K562 (cell line): Measurements from ENCODE around the gene SPINK5. TPM values are rescaled to one million over a fixed set of nuclear protein-coding genes. Genes with fewer than 3 reads are reported as not detected.

ENCODE experiments used
- ATAC-seq: fragments of 200-7000 bp; cut with Tn5 transposase; 3 replicates; pipeline ENCODE4 v1.9.1; 2020; ENCODE audit warnings: moderate library complexity
- BruUV-seq: library from RNA; stranded (reverse); fragments of 400-500 nt; replicated peaks from 2 replicates; lab custom pipeline; 2021; lab: Mats Ljungman, UMichigan
- CTCF ChIA-PET: fragments of 300-600 bp; formaldehyde crosslinking; extraction: SDS; loops from one replicate; lab custom pipeline; 2021; ENCODE audit warnings: low intra/inter-chr PET ratio; lab: Yijun Ruan, JAX
- POLR2A ChIA-PET: fragments of 300-600, 350-650 bp; sonication (Branson Sonifier 250); formaldehyde crosslinking; extraction: SDS; loops from one replicate; lab custom pipeline; 2021; ENCODE audit warnings: antibody characterized with exemption, inconsistent platforms; lab: Yijun Ruan, JAX
- DNase-seq, 4 experiments: peaks; one replicate each; pipeline versions ENCODE4 v3.0.0 to v3.0.0-alpha.2; 2011 to 2018; ENCODE audit warnings: low spot score in 3 of 4, mixed read lengths in 3 of 4; ENCODE audit errors: extremely low read depth in 1 of 4
- FAIRE-seq: peaks from 2 replicates; lab custom pipeline; 2011; peaks lifted over from hg19 to GRCh38; lab: Jason Lieb, UNC
- H2AFZ ChIP-seq: 2 replicates; pipeline ENCODE4 v1.6.0; 2011; ENCODE audit warnings: low read depth, low read length, control low read depth, inconsistent platforms
- H3K27ac ChIP-seq: fragments of 200-600 bp; 3 replicates; pipeline ENCODE4 v1.8.0; 2011; ENCODE audit warnings: low read depth, mild to moderate bottlenecking, control low read depth, inconsistent platforms, low read length, moderate library complexity, mixed read lengths; ENCODE audit errors: extremely low read depth
- H3K27me3 ChIP-seq, 2 experiments: fragments of 300-600 bp in 1 of 2; 2 replicates in 1 of 2; 3 replicates in 1 of 2; pipeline versions ENCODE4 v1.6.0 to v1.8.0; 2011; ENCODE audit warnings: inconsistent platforms in 2 of 2, low read length in 2 of 2, mild to moderate bottlenecking in 1 of 2, mixed read lengths in 1 of 2, moderate library complexity in 1 of 2; ENCODE audit not compliant: control insufficient read depth in 2 of 2, insufficient read depth in 2 of 2
- H3K36me3 ChIP-seq: fragments of 300-600 bp; 3 replicates; pipeline ENCODE4 v1.8.0; 2011; ENCODE audit warnings: mild to moderate bottlenecking, low read length, inconsistent platforms; ENCODE audit not compliant: control insufficient read depth, insufficient read depth
- H3K4me1 ChIP-seq, 2 experiments: fragments of 200-600 bp in 1 of 2; replicated peaks in 1 of 2; 2 replicates in 1 of 2; 3 replicates in 1 of 2; pipeline versions ENCODE4 v1.5.1 to v1.8.0; 2011; ENCODE audit warnings: inconsistent platforms in 2 of 2, low read length in 2 of 2, mild to moderate bottlenecking in 1 of 2, mixed read lengths in 1 of 2, moderate library complexity in 1 of 2; ENCODE audit not compliant: control insufficient read depth in 2 of 2, insufficient read depth in 2 of 2
- H3K4me2 ChIP-seq: 2 replicates; pipeline ENCODE4 v1.6.1; 2011; ENCODE audit warnings: low read length, control low read depth, inconsistent platforms, mixed read lengths; ENCODE audit not compliant: insufficient read depth
- H3K4me3 ChIP-seq: fragments of 200-600 bp; sonication (generic), shearing (Covaris generic); 2 replicates; pipeline ENCODE4 v1.5.1; 2016; ENCODE audit warnings: control low read depth, inconsistent platforms
- H3K79me2 ChIP-seq: fragments of 200-600 bp; 3 replicates; pipeline ENCODE4 v1.8.0; 2011; ENCODE audit warnings: low read length, inconsistent platforms; ENCODE audit not compliant: control insufficient read depth, insufficient read depth
- H3K9ac ChIP-seq, 2 experiments: 2 replicates each; pipeline versions ENCODE4 v1.6.0 to v1.6.1; 2011; ENCODE audit warnings: low read depth in 2 of 2, low read length in 2 of 2, control low read depth in 1 of 2, inconsistent platforms in 1 of 2, mild to moderate bottlenecking in 1 of 2, mixed read lengths in 1 of 2; ENCODE audit not compliant: insufficient read depth in 1 of 2
- H3K9me1 ChIP-seq: one replicate; pipeline ENCODE4 v1.6.0; 2011; ENCODE audit warnings: inconsistent platforms, mild to moderate bottlenecking, low read length, moderate library complexity; ENCODE audit not compliant: control insufficient read depth, insufficient read depth
- H3K9me3 ChIP-seq: replicated peaks from 2 replicates; pipeline ENCODE4 v1.5.1; 2011; ENCODE audit warnings: low read depth, low read length, inconsistent platforms; ENCODE audit not compliant: control insufficient read depth, insufficient read depth
- H4K20me1 ChIP-seq: replicated peaks from 2 replicates; pipeline ENCODE4 v1.6.1; 2011; ENCODE audit warnings: low read length, inconsistent platforms, mixed read lengths; ENCODE audit not compliant: control insufficient read depth, insufficient read depth
- HNRNPL ChIP-seq: fragments of 200-400 bp; formaldehyde crosslinking; IDR thresholded peaks from 2 replicates; pipeline ENCODE4 v1.6.1; 2017; ENCODE audit warnings: low read depth, mild to moderate bottlenecking, low read length
- L3MBTL2 ChIP-seq: fragments of 450-650 bp; IDR thresholded peaks from 2 replicates; pipeline ENCODE4 v1.6.1; 2016; ENCODE audit warnings: mild to moderate bottlenecking, moderate library complexity
- POLR3G ChIP-seq: IDR thresholded peaks from 2 replicates; pipeline ENCODE4 v1.6.1; 2011; ENCODE audit not compliant: insufficient read length, insufficient replicate concordance; ENCODE audit errors: extremely low read depth
- TEAD4 ChIP-seq, 2 experiments: sonication (generic) in 1 of 2; formaldehyde crosslinking in 1 of 2; IDR thresholded peaks; 2 replicates each; pipeline versions ENCODE4 v1.6.1 to v1.8.0; 2012 to 2022; ENCODE audit warnings: borderline replicate concordance in 1 of 2, inconsistent platforms in 1 of 2, low read length in 1 of 2, mild to moderate bottlenecking in 1 of 2, missing genetic modification reagents in 1 of 2
- TRIM24 ChIP-seq, 2 experiments: fragments of 450-650 bp; IDR thresholded peaks; 2 replicates each; pipeline ENCODE4 v1.6.1; 2016
- WGBS: fragments of 100-300 bp; shearing (Covaris generic); methylation state at CpG from one replicate; pipeline ENCODE4 v1.1.6; 2016; ENCODE audit warnings: low coverage, mixed read lengths; ENCODE audit not compliant: insufficient coverage; ENCODE audit errors: missing lambda C conversion rate; 5-methylcytosine and 5-hydroxymethylcytosine counted together
- in situ Hi-C: fragments of 300-500 bp; cut with MboI; formaldehyde crosslinking; loops from 4 replicates; pipeline ENCODE4 v1.15.0; 2018; ENCODE audit warnings: inconsistent platforms, mixed read lengths
- intact Hi-C: fragments of 100-400 bp; cut with micrococcal nuclease; formaldehyde crosslinking; loops from 2 replicates; pipeline ENCODE4 v1.14.2; 2022
- polyA plus RNA-seq, 8 experiments: library from polyadenylated mRNA; depleted of rRNA in 4 of 8; stranded (reverse) in 5 of 8; unstranded in 3 of 8; fragments of >200 nt; fragmentation: Nextera tagmentation in 2 of 8; fragmentation: Illumina TruSeq in 1 of 8; extraction: Ambion mirVana in 2 of 8; extraction: Trizol in 1 of 8; gene quantifications; 2 replicates each; pipeline versions ENCODE4 v1.2.1 to v1.2.3, GENCODE V29; 2011 to 2014; ENCODE audit warnings: inconsistent platforms in 1 of 8, missing spikeins in 1 of 8
- total RNA-seq, 7 experiments: library from RNA; depleted of rRNA in 6 of 7; stranded (reverse); fragments of >200 nt in 6 of 7; fragmentation: Illumina TruSeq in 2 of 7; extraction: Trizol in 2 of 7; gene quantifications; 2 replicates each; pipeline versions ENCODE4 v1.2.1 to v1.2.3, GENCODE V29; 2011 to 2021; ENCODE audit warnings: low replicate concordance in 1 of 7
- TF ChIP-seq, protein P1 (sequence below): sonication (generic); formaldehyde crosslinking; IDR thresholded peaks from 2 replicates; pipeline ENCODE4 v1.8.1; 2022; ENCODE audit warnings: missing genetic modification reagents

Gene SPINK5
- total and polyA plus RNA-seq, 9 of the 15 experiments (the other 6 are each of a cell fraction or from before 2014, with no cell fraction given) = 0.07 to 0.68 (median 0.16) TPM; not detected in 1

DNA sequence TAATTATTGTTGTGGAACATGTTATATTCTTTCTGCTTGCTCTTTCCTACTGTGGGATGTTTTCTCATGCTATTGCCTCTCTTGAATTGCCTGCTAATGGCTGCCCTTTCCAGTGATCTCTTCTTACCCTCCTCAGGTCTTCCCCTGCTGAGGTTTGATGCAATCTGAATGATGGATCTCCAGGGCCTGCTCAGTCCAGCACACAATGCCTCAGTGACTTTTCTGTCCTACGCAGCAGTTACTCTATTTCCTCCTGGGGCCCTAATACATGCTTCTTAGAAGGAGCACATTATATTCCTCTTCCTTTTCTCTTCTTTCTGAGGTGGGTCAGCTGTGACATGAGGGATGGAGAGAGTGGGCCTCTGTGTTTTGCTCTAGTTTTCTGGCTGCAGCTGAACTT is 104.5 kb downstream of the SPINK5 start, which contains the start of gene SPINK14:
SPINK14 (plus strand) TSS at position 301 of the 400 bp plus-strand sequence. CDS start 1,187 bp downstream, outside the sequence.
- Histone ChIP-seq H3K9me3 (no peaks in the 10 kb centered on the region), H2AFZ (no peak within 1 kb of the TSS), H3K4me1 (no peaks in the 10 kb centered on the region), H3K4me3 (no peak within 1 kb of the TSS), H3K79me2 (no peaks in the 10 kb centered on the region), H4K20me1 (no peaks in the 10 kb centered on the region), H3K4me2 (no peak within 1 kb of the TSS), H3K27ac (no peak within 1 kb of the TSS)
- TF ChIP-seq HNRNPL (no peak), TRIM24 (IDR thresholded peaks at IDR 0.05) (no peak), TEAD4 (IDR thresholded peaks at IDR 0.05; ENCODE audit: low read length) (no peak), TEAD4 (CRISPR knock-in tag; IDR thresholded peaks at IDR 0.05; ENCODE audit: borderline replicate concordance) (no peak), L3MBTL2 (no peak), POLR3G (no peak)
- TF ChIP-seq, protein P1, sequence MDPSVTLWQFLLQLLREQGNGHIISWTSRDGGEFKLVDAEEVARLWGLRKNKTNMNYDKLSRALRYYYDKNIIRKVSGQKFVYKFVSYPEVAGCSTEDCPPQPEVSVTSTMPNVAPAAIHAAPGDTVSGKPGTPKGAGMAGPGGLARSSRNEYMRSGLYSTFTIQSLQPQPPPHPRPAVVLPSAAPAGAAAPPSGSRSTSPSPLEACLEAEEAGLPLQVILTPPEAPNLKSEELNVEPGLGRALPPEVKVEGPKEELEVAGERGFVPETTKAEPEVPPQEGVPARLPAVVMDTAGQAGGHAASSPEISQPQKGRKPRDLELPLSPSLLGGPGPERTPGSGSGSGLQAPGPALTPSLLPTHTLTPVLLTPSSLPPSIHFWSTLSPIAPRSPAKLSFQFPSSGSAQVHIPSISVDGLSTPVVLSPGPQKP = no peak
- TF ChIP-seq, all 486 proteins: peak for 0
- ChIA-PET CTCF (no interaction called here), POLR2A (no interaction called here)
- BruUV-seq = no TSS peak
- ATAC-seq (no peak), DNase-seq (no peak), FAIRE-seq (no peak)
- WGBS = 13% methylated on average over 1 of the region's 1 CpG
- Histone ChIP-seq H3K9ac (no peak within 1 kb of the TSS), H3K36me3 (no peaks in the 10 kb centered on the region), H3K9me1 (no peaks in the 10 kb centered on the region), H3K27me3 (no peaks in the 10 kb centered on the region)
- intact Hi-C loops (no loop called here), in situ Hi-C loops (no loop called here)
